ENCODE measurements around the gene COL8A1.

- TF ChIP-seq CTCF (IDR thresholded peaks at IDR 0.05; ENCODE audit: insufficient read depth, low read length) = no peak
- no peak for TF ChIP-seq POLR2AphosphoS5 (IDR thresholded peaks at IDR 0.05; ENCODE audit: low read depth)
- TF ChIP-seq REST (IDR thresholded peaks at IDR 0.05; ENCODE audit: insufficient replicate concordance, low read depth) = no peak
These were observed 45.1 kb downstream of the COL8A1 start for GRCh38 chr3:99683465-99683864.
